Neural cell (in vitro differentiated cells): Measurements from ENCODE around the gene HIP1. TPM values are rescaled to one million over a fixed set of nuclear protein-coding genes. Genes with fewer than 3 reads are reported as not detected.

ENCODE experiments used
- H2AFZ ChIP-seq: fragments of 200-600, 300-800 bp; sonication (generic), shearing (Covaris generic); 2 replicates; pipeline ENCODE4 v1.6.0; 2014; ENCODE audit warnings: low read depth, mild to moderate bottlenecking, antibody characterized with exemption, low read length, moderate library complexity
- H3F3A ChIP-seq: fragments of 200-600 bp; shearing (Covaris generic); 2 replicates; pipeline ENCODE4 v1.6.1; 2016; ENCODE audit warnings: mild to moderate bottlenecking, moderate library complexity, mixed read lengths, antibody characterized with exemption, low read length; ENCODE audit not compliant: insufficient read depth, poor library complexity, severe bottlenecking
- H3K27ac ChIP-seq: fragments of 200-600, 300-800 bp; sonication (generic), shearing (Covaris generic); 2 replicates; pipeline ENCODE4 v1.5.1; 2014; ENCODE audit warnings: mild to moderate bottlenecking, low read length, moderate library complexity
- H3K27me3 ChIP-seq: fragments of 300-800, 200-600 bp; sonication (generic), shearing (Covaris generic); 2 replicates; pipeline ENCODE4 v1.6.0; 2014; ENCODE audit warnings: mild to moderate bottlenecking, low read depth, low read length, moderate library complexity; ENCODE audit not compliant: insufficient read depth
- H3K36me3 ChIP-seq: fragments of 300-800, 200-600 bp; sonication (generic), shearing (Covaris generic); 2 replicates; pipeline ENCODE4 v1.5.1; 2014; ENCODE audit warnings: mild to moderate bottlenecking, antibody characterized with exemption, low read length, moderate library complexity; ENCODE audit not compliant: insufficient read depth
- H3K4me2 ChIP-seq: fragments of 300-800, 200-600 bp; sonication (generic), shearing (Covaris generic); 2 replicates; pipeline ENCODE4 v1.6.0; 2014; ENCODE audit warnings: mild to moderate bottlenecking, low read length
- H3K4me3 ChIP-seq: fragments of 300-800, 200-600 bp; sonication (generic), shearing (Covaris generic); 2 replicates; pipeline ENCODE4 v1.5.1; 2014; ENCODE audit warnings: mild to moderate bottlenecking, low read length, moderate library complexity
- H3K79me2 ChIP-seq: fragments of 200-600 bp; shearing (Covaris generic); replicated peaks from 2 replicates; pipeline ENCODE4 v1.6.0; 2014; ENCODE audit warnings: mild to moderate bottlenecking, low read length, moderate library complexity; ENCODE audit not compliant: insufficient read depth
- H3K9ac ChIP-seq: fragments of 300-800, 200-600 bp; sonication (generic), shearing (Covaris generic); 2 replicates; pipeline ENCODE4 v1.6.1; 2016; ENCODE audit warnings: mild to moderate bottlenecking, low read length, mixed read lengths
- H3K9me2 ChIP-seq: fragments of 200-600 bp; shearing (Covaris generic); 2 replicates; pipeline ENCODE4 v1.6.1; 2016; ENCODE audit warnings: mild to moderate bottlenecking, low read length, mixed read lengths; ENCODE audit not compliant: insufficient read depth
- H3K9me3 ChIP-seq: fragments of 200-600, 300-800 bp; sonication (generic), shearing (Covaris generic); 2 replicates; pipeline ENCODE4 v1.6.1; 2016; ENCODE audit warnings: mild to moderate bottlenecking, mixed run types, low read length, moderate library complexity, mixed read lengths
- H4K20me1 ChIP-seq: fragments of 200-600 bp; shearing (Covaris generic); 2 replicates; pipeline ENCODE4 v1.6.1; 2016; ENCODE audit warnings: mild to moderate bottlenecking, mixed run types; ENCODE audit not compliant: insufficient read depth
- CTCF ChIP-seq: fragments of 450-650 bp; IDR thresholded peaks from 2 replicates; pipeline ENCODE4 v1.5.1; 2014; ENCODE audit warnings: antibody characterized with exemption, mild to moderate bottlenecking, moderate library complexity; ENCODE audit not compliant: poor library complexity, severe bottlenecking
- EP300 ChIP-seq: fragments of 450-650 bp; conservative IDR thresholded peaks from 2 replicates; pipeline ENCODE4 v1.6.1; 2014; ENCODE audit warnings: antibody characterized with exemption, mild to moderate bottlenecking, moderate library complexity; ENCODE audit not compliant: poor library complexity, severe bottlenecking
- EZH2 ChIP-seq: fragments of 200-600, 300-800 bp; shearing (Covaris generic), sonication (generic); IDR thresholded peaks from 2 replicates; pipeline ENCODE4 v1.6.1; 2014; ENCODE audit warnings: antibody characterized with exemption, low read length, borderline replicate concordance, mild to moderate bottlenecking; ENCODE audit not compliant: insufficient read depth, poor library complexity, severe bottlenecking
- MXI1 ChIP-seq: fragments of 450-650 bp; conservative IDR thresholded peaks from 2 replicates; pipeline ENCODE4 v1.6.1; 2014; ENCODE audit warnings: antibody characterized with exemption, mild to moderate bottlenecking; ENCODE audit not compliant: poor library complexity, severe bottlenecking
- POLR2AphosphoS5 ChIP-seq: IDR thresholded peaks from 2 replicates; pipeline ENCODE4 v1.6.1; 2012
- RAD21 ChIP-seq: fragments of 450-650 bp; conservative IDR thresholded peaks from 2 replicates; pipeline ENCODE4 v1.6.1; 2014; ENCODE audit warnings: antibody characterized with exemption, mild to moderate bottlenecking, moderate library complexity
- SMC3 ChIP-seq: fragments of 450-650 bp; conservative IDR thresholded peaks from 2 replicates; pipeline ENCODE4 v1.6.1; 2014; ENCODE audit warnings: antibody characterized with exemption, mild to moderate bottlenecking, moderate library complexity; ENCODE audit not compliant: poor library complexity
- TAF1 ChIP-seq: IDR thresholded peaks from 2 replicates; pipeline ENCODE4 v1.6.1; 2012; ENCODE audit warnings: low read depth
- polyA plus RNA-seq: library from polyadenylated mRNA; depleted of rRNA; stranded (reverse); fragments of >200 nt; gene quantifications from 2 replicates; pipeline ENCODE4 v1.2.3, GENCODE V29; 2014
- TF ChIP-seq, protein P1 (sequence below): IDR thresholded peaks from 2 replicates; pipeline ENCODE4 v1.6.1; 2012; ENCODE audit warnings: borderline replicate concordance

Gene HIP1
- polyA plus RNA-seq, 1 donor from 2014 or later: 12.9 TPM

DNA sequence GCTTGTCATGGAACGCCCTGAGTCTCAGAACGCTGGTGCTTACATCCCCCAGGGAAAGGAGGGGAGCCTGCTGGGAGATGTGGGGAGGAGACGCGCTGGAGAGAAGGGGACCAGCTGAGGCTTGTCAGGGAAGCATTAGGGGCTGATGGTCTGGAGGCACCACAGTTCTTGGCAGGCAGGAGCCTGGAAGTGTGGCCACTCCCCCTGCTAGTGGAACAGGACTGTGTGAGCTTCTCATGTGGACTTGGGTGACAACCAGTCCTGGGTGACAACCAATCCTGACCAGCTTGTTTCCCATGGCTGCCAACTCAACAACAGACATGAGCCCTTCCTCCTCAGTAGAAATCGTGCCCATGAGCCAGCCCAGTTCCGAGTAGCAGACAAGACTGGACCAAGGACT lies 158.8 kb downstream of the HIP1 start:
- Histone ChIP-seq H3F3A (no peaks in the 10 kb centered on the region), H3K27ac (no peak overlapping the region), H3K36me3 (no peaks in the 10 kb centered on the region), H3K27me3 (no peaks in the 10 kb centered on the region), H2AFZ (no peak overlapping the region), H3K9me2 (no peaks in the 10 kb centered on the region), H3K9ac (no peak overlapping the region), H3K4me2 (no peak overlapping the region), H3K79me2 (no peaks in the 10 kb centered on the region), H3K9me3 (no peaks in the 10 kb centered on the region), H4K20me1 (no peaks in the 10 kb centered on the region), H3K4me3 (no peak overlapping the region)
- TF ChIP-seq SMC3 (no peak), TAF1 (no peak), MXI1 (no peak), CTCF (no peak), RAD21 (no peak), EZH2 (no peak), POLR2AphosphoS5 (no peak), EP300 (no peak)
- TF ChIP-seq, protein P1, sequence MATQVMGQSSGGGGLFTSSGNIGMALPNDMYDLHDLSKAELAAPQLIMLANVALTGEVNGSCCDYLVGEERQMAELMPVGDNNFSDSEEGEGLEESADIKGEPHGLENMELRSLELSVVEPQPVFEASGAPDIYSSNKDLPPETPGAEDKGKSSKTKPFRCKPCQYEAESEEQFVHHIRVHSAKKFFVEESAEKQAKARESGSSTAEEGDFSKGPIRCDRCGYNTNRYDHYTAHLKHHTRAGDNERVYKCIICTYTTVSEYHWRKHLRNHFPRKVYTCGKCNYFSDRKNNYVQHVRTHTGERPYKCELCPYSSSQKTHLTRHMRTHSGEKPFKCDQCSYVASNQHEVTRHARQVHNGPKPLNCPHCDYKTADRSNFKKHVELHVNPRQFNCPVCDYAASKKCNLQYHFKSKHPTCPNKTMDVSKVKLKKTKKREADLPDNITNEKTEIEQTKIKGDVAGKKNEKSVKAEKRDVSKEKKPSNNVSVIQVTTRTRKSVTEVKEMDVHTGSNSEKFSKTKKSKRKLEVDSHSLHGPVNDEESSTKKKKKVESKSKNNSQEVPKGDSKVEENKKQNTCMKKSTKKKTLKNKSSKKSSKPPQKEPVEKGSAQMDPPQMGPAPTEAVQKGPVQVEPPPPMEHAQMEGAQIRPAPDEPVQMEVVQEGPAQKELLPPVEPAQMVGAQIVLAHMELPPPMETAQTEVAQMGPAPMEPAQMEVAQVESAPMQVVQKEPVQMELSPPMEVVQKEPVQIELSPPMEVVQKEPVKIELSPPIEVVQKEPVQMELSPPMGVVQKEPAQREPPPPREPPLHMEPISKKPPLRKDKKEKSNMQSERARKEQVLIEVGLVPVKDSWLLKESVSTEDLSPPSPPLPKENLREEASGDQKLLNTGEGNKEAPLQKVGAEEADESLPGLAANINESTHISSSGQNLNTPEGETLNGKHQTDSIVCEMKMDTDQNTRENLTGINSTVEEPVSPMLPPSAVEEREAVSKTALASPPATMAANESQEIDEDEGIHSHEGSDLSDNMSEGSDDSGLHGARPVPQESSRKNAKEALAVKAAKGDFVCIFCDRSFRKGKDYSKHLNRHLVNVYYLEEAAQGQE: no peak

- H3K36me3 ChIP-seq: no peaks in the 10 kb centered on the region
- no peaks in the 10 kb centered on the region for H3K27me3 ChIP-seq
- no peak for TF ChIP-seq EZH2
- no peak for TF ChIP-seq TAF1
- no peak for TF ChIP-seq SMC3
- no peak for TF ChIP-seq RAD21
- TF ChIP-seq MXI1: no peak
- TF ChIP-seq, protein P1: no peak
- TF ChIP-seq CTCF: no peak
- TF ChIP-seq POLR2AphosphoS5: no peak
- TF ChIP-seq EP300: no peak
- no peak overlapping the region for H2AFZ ChIP-seq
- no peak overlapping the region for H3K27ac ChIP-seq
- H3K9me2 ChIP-seq: no peaks in the 10 kb centered on the region
- no peak overlapping the region for H3K4me2 ChIP-seq
- no peak overlapping the region for H3K4me3 ChIP-seq
- no peaks in the 10 kb centered on the region for H3K9me3 ChIP-seq
- no peaks in the 10 kb centered on the region for H3F3A ChIP-seq
- no peaks in the 10 kb centered on the region for H3K79me2 ChIP-seq
- H4K20me1 ChIP-seq: no peaks in the 10 kb centered on the region
- H3K9ac ChIP-seq: no peak overlapping the region
Observed at GRCh38 chr7:75578081-75578480, 160.7 kb downstream of the HIP1 start.
